CD4-positive, alpha-beta T cell (primary cell): ENCODE results near the gene SMURF2. TPM values are rescaled to one million over a fixed set of nuclear protein-coding genes. Genes with fewer than 3 reads are reported as not detected.

ENCODE experiments used
- ATAC-seq: fragments of 200-7000 bp; cut with Tn5 transposase; one replicate; pipeline ENCODE4 v1.10.0; 2022; ENCODE audit warnings: mild to moderate bottlenecking; ENCODE audit not compliant: poor library complexity
- CTCF ChIA-PET: fragments of 350-600 bp; sonication (Branson Sonifier 250); formaldehyde crosslinking; loops from one replicate; lab custom pipeline; 2021; ENCODE audit warnings: antibody characterized with exemption, inconsistent platforms; lab: Charles Lee
- POLR2A ChIA-PET: fragments of 350-600 bp; sonication (Branson Sonifier 250); formaldehyde crosslinking; loops from one replicate; lab custom pipeline; 2021; ENCODE audit warnings: antibody characterized with exemption, inconsistent platforms; lab: Charles Lee
- DNase-seq, 14 experiments: peaks; one replicate each; pipeline ENCODE4 v3.0.0-alpha.2; 2013 to 2020; ENCODE audit warnings: mixed read lengths in 2 of 14
- H3K27ac ChIP-seq, 2 donors: one replicate each; pipeline versions ENCODE4 v1.5.1 to v1.7.0; 2013; ENCODE audit warnings: low read length in 2 of 2, low read depth in 1 of 2, mild to moderate bottlenecking in 1 of 2
- H3K27me3 ChIP-seq, 2 experiments: 1 replicate in 1 of 2; 2 replicates in 1 of 2; pipeline versions ENCODE4 v1.6.1 to v1.7.0; 2013; ENCODE audit warnings: low read length in 2 of 2, control low read depth in 1 of 2, mild to moderate bottlenecking in 1 of 2, moderate library complexity in 1 of 2; ENCODE audit not compliant: insufficient read depth in 2 of 2, control insufficient read depth in 1 of 2
- H3K36me3 ChIP-seq: one replicate; pipeline ENCODE4 v1.6.1; 2013; ENCODE audit warnings: low read length, control low read depth; ENCODE audit not compliant: insufficient read depth
- H3K4me1 ChIP-seq: one replicate; pipeline ENCODE4 v1.6.1; 2013; ENCODE audit warnings: low read length, control low read depth; ENCODE audit not compliant: insufficient read depth
- H3K4me3 ChIP-seq: one replicate; pipeline ENCODE4 v1.5.1; 2013; ENCODE audit warnings: mild to moderate bottlenecking, low read length, moderate library complexity
- H3K9me3 ChIP-seq, 2 experiments: 1 replicate in 1 of 2; 2 replicates in 1 of 2; pipeline versions ENCODE4 v1.6.1 to v1.7.0; 2013; ENCODE audit warnings: low read length in 2 of 2, mild to moderate bottlenecking in 2 of 2, control low read depth in 1 of 2, moderate library complexity in 1 of 2; ENCODE audit not compliant: control insufficient read depth in 1 of 2, insufficient read depth in 1 of 2
- H3K27ac Mint-ChIP-seq: one replicate; pipeline ENCODE4 v1.8.0; 2020; ENCODE audit warnings: mixed read lengths
- H3K27me3 Mint-ChIP-seq: one replicate; pipeline ENCODE4 v1.8.0; 2021; ENCODE audit warnings: mixed read lengths
- H3K36me3 Mint-ChIP-seq: one replicate; pipeline ENCODE4 v1.8.0; 2021; ENCODE audit warnings: low read depth, mixed read lengths
- H3K4me1 Mint-ChIP-seq: one replicate; pipeline ENCODE4 v1.8.0; 2021; ENCODE audit warnings: low read depth, mixed read lengths
- H3K4me3 Mint-ChIP-seq: one replicate; pipeline ENCODE4 v1.8.0; 2020; ENCODE audit warnings: mild to moderate bottlenecking, mixed read lengths
- H3K9me3 Mint-ChIP-seq: one replicate; pipeline ENCODE4 v1.8.0; 2020; ENCODE audit warnings: mixed read lengths
- CTCF ChIP-seq: fragments of 200-600 bp; IDR thresholded peaks from one replicate; pipeline ENCODE4 v1.8.0; 2022; ENCODE audit warnings: antibody characterized with exemption, mild to moderate bottlenecking
- intact Hi-C, 2 experiments: fragments of 100-400 bp; cut with DNase I in 1 of 2; cut with micrococcal nuclease in 1 of 2; formaldehyde crosslinking; loops; one replicate each; pipeline versions ENCODE4 v1.15.1 to v1.9.0; 2023 to 2025; cut with DNase I, micrococcal nuclease
- total RNA-seq, 174 experiments: library from RNA in 2 of 174; stranded (reverse) in 2 of 174; gene quantifications; one replicate each; pipeline ENCODE4 v1.2.3 and lab custom pipeline; 2021 to 2026

Gene SMURF2
- total RNA-seq, 2 experiments from 2014 or later, result 28.0 to 29.7 TPM

GRCh38 chr17:64618848-64619247 lies 43.3 kb downstream of the SMURF2 start:
- Histone ChIP-seq H3K36me3 (peaks cover 3% of the 10 kb centered on the region), H3K4me3 (no peak overlapping the region), H3K27me3 (no peaks in the 10 kb centered on the region), H3K27ac (no peak overlapping the region), H3K4me1 (peaks cover 1% of the 10 kb centered on the region), H3K9me3 (no peaks in the 10 kb centered on the region)
- intact Hi-C loops, result no loop called here
- Mint-ChIP-seq H3K36me3 (peaks cover 10% of the 10 kb centered on the region), H3K4me1 (peaks cover 51% of the 10 kb centered on the region), H3K27ac (no peak overlapping the region), H3K27me3 (no peaks in the 10 kb centered on the region), H3K4me3 (no peak overlapping the region), H3K9me3 (no peaks in the 10 kb centered on the region)
- ATAC-seq (no peak), DNase-seq (no peak)
- ChIA-PET POLR2A (interaction anchor here (0.9 kb wide), 1 partner anchor 112 kb away, joined by 3 read pairs; the partner anchor contains the start of gene CEP95), CTCF (no interaction called here)
- TF ChIP-seq CTCF, result no peak

- no peaks in the 10 kb centered on the region for H3K36me3 ChIP-seq
- no peaks in the 10 kb centered on the region for H3K27me3 ChIP-seq
- H3K4me1 ChIP-seq, result peaks cover 6% of the 10 kb centered on the region
- Mint-ChIP-seq H3K9me3 (no peaks in the 10 kb centered on the region), H3K27ac (no peak overlapping the region), H3K4me1 (peaks cover 51% of the 10 kb centered on the region), H3K4me3 (no peak overlapping the region), H3K36me3 (no peaks in the 10 kb centered on the region), H3K27me3 (no peaks in the 10 kb centered on the region)
- no peak for ATAC-seq
- CTCF ChIA-PET, result no interaction called here
- no peak overlapping the region for H3K4me3 ChIP-seq
- no peak for TF ChIP-seq CTCF
- H3K9me3 ChIP-seq, result no peaks in the 10 kb centered on the region
- intact Hi-C loops, result no loop called here
- no peak overlapping the region for H3K27ac ChIP-seq
- POLR2A ChIA-PET, result no interaction called here
- DNase-seq, result no peak
Measured at GRCh38 chr17:64617125-64617780, 44.9 kb downstream of the SMURF2 start.

GRCh38 chr17:64615028-64615677 lies 47.0 kb downstream of the SMURF2 start:
- no peak for ATAC-seq
- H3K36me3 ChIP-seq, result no peaks in the 10 kb centered on the region
- H3K4me1 Mint-ChIP-seq, result peaks cover 50% of the 10 kb centered on the region
- POLR2A ChIA-PET, result interaction anchor here (1.4 kb wide), 1 partner anchor 19 kb away, joined by 6 read pairs; no protein-coding TSS in a partner anchor
- no peak overlapping the region for H3K27ac ChIP-seq
- H3K9me3 ChIP-seq, result no peaks in the 10 kb centered on the region
- intact Hi-C loops, result loop anchor here in 1 of 2 experiments (2.0 kb wide), 1 partner anchor 16 kb away; no protein-coding TSS in a partner anchor
- no peak overlapping the region for H3K4me3 ChIP-seq
- H3K9me3 Mint-ChIP-seq, result no peaks in the 10 kb centered on the region
- H3K4me1 ChIP-seq, result peaks cover 6% of the 10 kb centered on the region
- DNase-seq, result no peak
- H3K27me3 Mint-ChIP-seq, result no peaks in the 10 kb centered on the region
- H3K36me3 Mint-ChIP-seq, result no peaks in the 10 kb centered on the region
- TF ChIP-seq CTCF, result no peak
- no peaks in the 10 kb centered on the region for H3K27me3 ChIP-seq
- CTCF ChIA-PET, result interaction anchor here (1.6 kb wide), 1 partner anchor 15 kb away, joined by 4 read pairs; no protein-coding TSS in a partner anchor
- H3K27ac Mint-ChIP-seq, result peak overlapping the region; percentile 2
- H3K4me3 Mint-ChIP-seq, result no peak overlapping the region
